Activated CD4-positive, CD25-positive, alpha-beta regulatory T cell treated with anti-CD3 and anti-CD28 coated beads, Interleukin-2, amount 50 U/mL, for 16 hours (primary cell): Measurements from ENCODE around the gene AP2M1.
"Not testable (repeated sequence)": the region's sequence is repeated elsewhere in the genome, so short reads cannot be mapped to it uniquely, and the experiment has no call there.

Experiments
- DNase-seq: peaks from one replicate; pipeline ENCODE4 v3.0.0-alpha.2; 2020; ENCODE audit warnings: low read depth, low spot score

AP2M1 gene

GRCh38 chr3:184157206-184157605, 17.4 kb upstream of the AP2M1 start:
- no peak for DNase-seq

- no peak for DNase-seq
Observed at GRCh38 chr3:184158404-184158803, 16.3 kb upstream of the AP2M1 start.

GRCh38 chr3:184160456-184160855, 14.2 kb upstream of the AP2M1 start:
- DNase-seq = no peak

- not testable (repeated sequence) for DNase-seq
Observed at GRCh38 chr3:184162571-184163070, 12.0 kb upstream of the AP2M1 start.

GRCh38 chr3:184164648-184165330, 9.9 kb upstream of the AP2M1 start:
- no peak for DNase-seq

- no peak for DNase-seq
Observed at GRCh38 chr3:184165543-184165942, 9.1 kb upstream of the AP2M1 start.

GRCh38 chr3:184166671-184167070, 8.0 kb upstream of the AP2M1 start:
- no peak for DNase-seq

GRCh38 chr3:184167786-184168185, 6.9 kb upstream of the AP2M1 start:
- DNase-seq = no peak

GRCh38 chr3:184168363-184169120, 6.1 kb upstream of the AP2M1 start:
- no peak for DNase-seq

GRCh38 chr3:184169896-184170875, 4.5 kb upstream of the AP2M1 start:
- no peak for DNase-seq

GRCh38 chr3:184171562-184171961, 3.1 kb upstream of the AP2M1 start:
- no peak for DNase-seq

GRCh38 chr3:184172681-184173373, 1.8 kb upstream of the AP2M1 start:
- DNase-seq = no peak

GRCh38 chr3:184173374-184173722, 1.3 kb upstream of the AP2M1 start:
- no peak for DNase-seq

GRCh38 chr3:184174284-184174645, 390 bp upstream of the AP2M1 start:
- no peak for DNase-seq

- no peak for DNase-seq
Observed at GRCh38 chr3:184175506-184175905, 851 bp downstream of the AP2M1 start.

GRCh38 chr3:184175981-184176376, 1.3 kb downstream of the AP2M1 start:
- no peak for DNase-seq

- DNase-seq = no peak
Observed at GRCh38 chr3:184176377-184177330, 2.0 kb downstream of the AP2M1 start.

- DNase-seq = no peak
Observed at GRCh38 chr3:184177331-184177731, 2.7 kb downstream of the AP2M1 start.

GRCh38 chr3:184177767-184178306, 3.2 kb downstream of the AP2M1 start:
- DNase-seq = no peak

GRCh38 chr3:184178521-184179138, 4.0 kb downstream of the AP2M1 start:
- no peak for DNase-seq
